CD4-positive, alpha-beta T cell treated with Interleukin-17A for 4 hours (primary cell): ENCODE results near the gene DISP3.

Experiments used
- DNase-seq: peaks from one replicate; pipeline ENCODE4 v3.0.0-alpha.2; 2020; ENCODE audit warnings: mixed read lengths

The DISP3 gene

GRCh38 chr1:11462224-11462923 lies 16.6 kb upstream of the DISP3 start:
- DNase-seq: no peak

- DNase-seq: no peak
Measured at GRCh38 chr1:11463177-11463576, 15.8 kb upstream of the DISP3 start.

DNA sequence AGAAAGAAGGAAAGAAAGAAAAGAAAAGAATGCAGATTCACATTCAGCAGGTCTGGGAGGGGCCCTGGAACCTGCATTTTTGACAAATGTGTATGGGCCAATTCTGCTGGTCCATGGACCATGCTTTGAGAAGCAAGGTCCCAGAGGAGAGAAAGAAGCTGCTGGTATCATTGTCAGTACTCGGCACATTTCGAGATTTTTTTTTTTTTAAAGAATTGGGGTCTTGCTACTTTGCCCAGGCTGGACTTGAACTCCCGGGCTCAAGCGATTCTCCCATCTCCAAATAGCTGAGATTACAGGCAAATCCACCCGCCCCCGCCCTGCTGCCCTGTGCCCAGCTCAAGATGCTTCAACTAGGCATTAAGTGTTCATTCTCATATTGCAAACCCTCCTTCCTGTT lies 13.6 kb upstream of the DISP3 start:
- no peak for DNase-seq

- DNase-seq: no peak
Measured at GRCh38 chr1:11466416-11466815, 12.5 kb upstream of the DISP3 start.

GRCh38 chr1:11468878-11469277 lies 10.1 kb upstream of the DISP3 start:
- no peak for DNase-seq

- DNase-seq: no peak
Measured at GRCh38 chr1:11470912-11471311, 8.0 kb upstream of the DISP3 start.

GRCh38 chr1:11471473-11471872 lies 7.5 kb upstream of the DISP3 start:
- DNase-seq: no peak

GRCh38 chr1:11472284-11472683 lies 6.7 kb upstream of the DISP3 start:
- no peak for DNase-seq

DNA sequence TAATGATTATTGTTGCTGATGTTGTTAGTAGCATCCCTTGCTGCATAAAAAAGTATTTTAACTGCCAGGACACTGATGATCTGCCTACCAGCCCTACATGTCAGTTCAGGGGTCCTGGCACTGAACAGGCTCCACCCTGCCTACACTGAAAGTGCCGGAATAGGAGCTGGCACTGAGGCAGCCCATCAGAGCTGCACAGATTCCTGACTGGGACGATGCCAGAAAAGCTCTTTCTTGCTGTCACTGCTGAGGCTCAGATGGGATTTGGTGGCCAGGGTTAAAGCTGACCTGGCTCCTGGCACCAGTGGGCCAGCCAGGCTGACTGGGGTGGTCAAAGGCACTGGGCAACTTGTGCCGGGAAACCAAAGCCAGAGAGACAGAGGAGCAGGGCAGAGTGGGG lies 6.2 kb upstream of the DISP3 start:
- no peak for DNase-seq

- peak; percentile 17 for DNase-seq
Measured at GRCh38 chr1:11473491-11474034, 5.4 kb upstream of the DISP3 start.

GRCh38 chr1:11474826-11475225 lies 4.1 kb upstream of the DISP3 start:
- no peak for DNase-seq

- no peak for DNase-seq
Measured at GRCh38 chr1:11475748-11476147, 3.2 kb upstream of the DISP3 start.

GRCh38 chr1:11479375-11479979 lies 522 bp downstream of the DISP3 start:
- no peak for DNase-seq

- no peak for DNase-seq
Measured at GRCh38 chr1:11481019-11481418, 2.1 kb downstream of the DISP3 start.

GRCh38 chr1:11482198-11482597 lies 3.2 kb downstream of the DISP3 start:
- DNase-seq: no peak

- no peak for DNase-seq
Measured at GRCh38 chr1:11482701-11483479, 3.9 kb downstream of the DISP3 start.

- no peak for DNase-seq
Measured at GRCh38 chr1:11483581-11484320, 4.8 kb downstream of the DISP3 start.

DNA sequence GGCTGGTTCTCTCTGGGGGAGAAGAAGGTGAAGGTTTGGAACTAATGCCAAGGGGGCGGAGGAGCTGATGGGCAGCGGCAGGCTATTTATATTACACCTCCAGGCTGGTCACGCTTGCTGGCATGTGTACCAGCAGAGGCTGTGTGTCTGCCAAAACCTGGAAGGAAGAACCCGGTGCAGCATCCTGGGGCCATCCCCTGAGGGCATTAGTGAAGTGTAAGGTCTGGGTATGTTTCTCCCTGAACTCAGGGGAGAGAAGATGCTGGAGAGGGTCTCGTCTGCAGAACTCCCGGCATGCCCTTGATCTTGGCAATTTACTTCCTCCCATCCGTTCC lies 5.3 kb downstream of the DISP3 start:
- no peak for DNase-seq

DNA sequence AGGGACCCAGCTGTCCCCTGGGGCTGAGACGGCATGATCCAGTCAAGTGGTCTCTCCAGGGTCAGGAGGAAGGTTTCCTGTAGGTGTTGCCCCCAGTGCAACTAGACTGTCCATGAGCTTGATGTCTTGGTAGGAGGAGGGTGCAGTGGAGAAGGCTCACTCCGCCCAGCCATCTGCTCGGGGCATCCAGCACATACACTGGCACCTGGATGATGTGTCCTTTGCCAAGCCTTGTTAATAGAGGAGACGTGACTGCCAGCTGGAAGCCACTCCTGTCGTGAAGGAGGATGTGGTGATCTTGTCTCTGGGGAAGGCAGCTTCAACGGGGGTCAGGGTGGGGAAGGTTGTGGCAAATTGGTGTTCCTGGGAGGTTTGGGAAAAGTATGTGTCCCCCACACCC lies 6.2 kb downstream of the DISP3 start:
- DNase-seq: no peak

GRCh38 chr1:11486231-11487009 lies 7.5 kb downstream of the DISP3 start:
- no peak for DNase-seq

- DNase-seq: no peak
Measured at GRCh38 chr1:11487196-11487751, 8.3 kb downstream of the DISP3 start.

DNA sequence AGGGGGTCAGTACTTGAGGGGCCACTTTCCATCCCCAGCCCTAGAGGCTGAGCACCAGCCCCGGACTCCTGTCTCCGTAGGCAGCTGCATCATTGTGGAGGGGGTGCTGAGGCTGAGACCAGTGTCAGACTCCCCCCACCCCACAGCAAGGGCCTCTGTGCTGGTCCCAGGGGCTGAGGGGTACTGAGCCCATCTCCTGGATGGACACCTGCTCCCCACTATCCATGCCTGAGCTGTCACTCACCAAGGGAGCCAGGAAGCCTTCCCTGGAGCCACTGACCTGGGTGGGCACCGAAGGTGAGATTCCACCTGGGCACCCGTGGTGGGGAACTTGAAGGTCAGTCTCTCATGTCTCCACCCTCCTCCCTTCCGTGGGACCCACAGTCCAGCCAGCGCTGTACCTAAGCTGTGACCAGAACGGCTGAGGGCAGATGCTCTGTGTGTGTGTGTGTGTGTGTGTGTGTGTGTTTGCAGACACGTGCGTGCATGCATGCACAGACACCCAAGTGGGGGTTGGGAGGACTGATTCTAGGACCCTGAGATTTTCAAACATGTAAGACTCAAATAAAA lies 9.3 kb downstream of the DISP3 start:
- DNase-seq: no peak
